PC-9 (cell line): ENCODE results near the gene THBS1.

Source experiments
- EZH2 ChIP-seq: fragments of 200-600 bp; sonication (generic); IDR thresholded peaks from 2 replicates; pipeline ENCODE4 v1.8.0; 2017; ENCODE audit warnings: antibody characterized with exemption, low read depth
- TF ChIP-seq, protein P1 (sequence below): fragments of 200-600 bp; sonication (generic); conservative IDR thresholded peaks from 2 replicates; pipeline ENCODE4 v1.6.1; 2017; ENCODE audit warnings: mixed run types, antibody characterized with exemption, mild to moderate bottlenecking, moderate library complexity

DNA sequence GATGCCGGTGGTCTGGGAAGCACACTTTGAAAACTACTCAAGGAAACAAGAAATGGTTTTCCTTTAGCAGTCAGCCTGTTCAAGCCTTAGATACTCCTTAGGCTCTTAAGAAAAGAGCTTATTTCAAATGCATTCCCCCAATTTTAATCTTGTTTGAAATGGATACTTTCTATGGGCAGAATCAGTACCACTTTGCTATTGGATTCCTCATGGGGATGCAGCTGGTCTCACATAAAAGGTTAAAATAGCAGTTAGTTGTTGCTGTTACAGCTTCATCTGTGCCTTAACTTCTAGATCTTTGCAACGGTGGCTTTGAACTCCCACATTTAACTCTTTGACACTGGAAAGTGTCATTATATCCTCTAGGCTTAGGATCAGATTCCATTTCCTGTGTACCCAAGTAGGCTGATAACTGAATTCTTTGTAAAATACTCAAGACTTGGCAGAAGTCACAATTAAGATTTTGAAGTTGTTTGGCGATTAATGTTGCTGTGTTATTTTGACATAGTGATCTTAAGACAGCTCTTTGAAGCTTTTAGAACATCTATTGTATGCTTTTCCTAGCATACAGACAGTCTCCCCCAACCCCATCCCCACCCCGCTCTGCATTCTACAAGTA lies 2.2 kb downstream of the THBS1 start:
- TF ChIP-seq, protein P1, sequence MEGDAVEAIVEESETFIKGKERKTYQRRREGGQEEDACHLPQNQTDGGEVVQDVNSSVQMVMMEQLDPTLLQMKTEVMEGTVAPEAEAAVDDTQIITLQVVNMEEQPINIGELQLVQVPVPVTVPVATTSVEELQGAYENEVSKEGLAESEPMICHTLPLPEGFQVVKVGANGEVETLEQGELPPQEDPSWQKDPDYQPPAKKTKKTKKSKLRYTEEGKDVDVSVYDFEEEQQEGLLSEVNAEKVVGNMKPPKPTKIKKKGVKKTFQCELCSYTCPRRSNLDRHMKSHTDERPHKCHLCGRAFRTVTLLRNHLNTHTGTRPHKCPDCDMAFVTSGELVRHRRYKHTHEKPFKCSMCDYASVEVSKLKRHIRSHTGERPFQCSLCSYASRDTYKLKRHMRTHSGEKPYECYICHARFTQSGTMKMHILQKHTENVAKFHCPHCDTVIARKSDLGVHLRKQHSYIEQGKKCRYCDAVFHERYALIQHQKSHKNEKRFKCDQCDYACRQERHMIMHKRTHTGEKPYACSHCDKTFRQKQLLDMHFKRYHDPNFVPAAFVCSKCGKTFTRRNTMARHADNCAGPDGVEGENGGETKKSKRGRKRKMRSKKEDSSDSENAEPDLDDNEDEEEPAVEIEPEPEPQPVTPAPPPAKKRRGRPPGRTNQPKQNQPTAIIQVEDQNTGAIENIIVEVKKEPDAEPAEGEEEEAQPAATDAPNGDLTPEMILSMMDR: no peak
- no peak for TF ChIP-seq EZH2
